ENCODE data around the gene SIK3.

SIK3 gene

GRCh38 chr11:116862951-116863350 is 235.3 kb downstream of the SIK3 start:
- Histone ChIP-seq H3K36me3 (peaks cover 100% of the 10 kb centered on the region), H3K27ac (no peak overlapping the region)

GRCh38 chr11:116862185-116862584 is 236.0 kb downstream of the SIK3 start:
- Histone ChIP-seq H3K4me3 (ENCODE audit: low read depth in 1 of 2, low read length in 1 of 2) (no peak overlapping the region), H3K36me3 (peaks cover 100% of the 10 kb centered on the region), H3K4me1 (ENCODE audit: control insufficient read depth in 1 of 2, insufficient read depth in 1 of 2, low read depth in 1 of 2, low read length in 1 of 2) (no peaks in the 10 kb centered on the region), H3K9me3 (no peaks in the 10 kb centered on the region), H3K27ac (no peak overlapping the region), H3K27me3 (no peaks in the 10 kb centered on the region)
- TF ChIP-seq CTCF (IDR thresholded peaks at IDR 0.05): no peak

More at GRCh38 chr11:116862951-116863350, 235.3 kb downstream of the SIK3 start:
- Histone ChIP-seq H3K9me3 (no peaks in the 10 kb centered on the region), H3K4me3 (ENCODE audit: low read depth in 1 of 2, low read length in 1 of 2) (no peak overlapping the region), H3K4me1 (ENCODE audit: control insufficient read depth in 1 of 2, insufficient read depth in 1 of 2, low read depth in 1 of 2, low read length in 1 of 2) (no peaks in the 10 kb centered on the region), H3K27me3 (no peaks in the 10 kb centered on the region)
- no peak for TF ChIP-seq CTCF (IDR thresholded peaks at IDR 0.05)

GRCh38 chr11:116861539-116861938 is 236.7 kb downstream of the SIK3 start:
- Histone ChIP-seq H3K36me3 (peaks cover 100% of the 10 kb centered on the region), H3K27ac (no peak overlapping the region), H3K4me1 (ENCODE audit: control insufficient read depth in 1 of 2, insufficient read depth in 1 of 2, low read depth in 1 of 2, low read length in 1 of 2) (no peaks in the 10 kb centered on the region), H3K9me3 (no peaks in the 10 kb centered on the region), H3K4me3 (ENCODE audit: low read depth in 1 of 2, low read length in 1 of 2) (no peak overlapping the region), H3K27me3 (no peaks in the 10 kb centered on the region)
- no peak for TF ChIP-seq CTCF (IDR thresholded peaks at IDR 0.05)

- Histone ChIP-seq H3K36me3 (peaks cover 97% of the 10 kb centered on the region), H3K4me3 (ENCODE audit: low read depth in 1 of 2, low read length in 1 of 2) (no peak overlapping the region), H3K27ac (no peak overlapping the region), H3K4me1 (ENCODE audit: control insufficient read depth in 1 of 2, insufficient read depth in 1 of 2, low read depth in 1 of 2, low read length in 1 of 2) (no peaks in the 10 kb centered on the region), H3K27me3 (no peaks in the 10 kb centered on the region), H3K9me3 (no peaks in the 10 kb centered on the region)
- no peak for TF ChIP-seq CTCF (IDR thresholded peaks at IDR 0.05)
Measured at GRCh38 chr11:116860303-116860702, 237.9 kb downstream of the SIK3 start.

- no peak for TF ChIP-seq CTCF (IDR thresholded peaks at IDR 0.05)
- Histone ChIP-seq H3K27me3 (no peaks in the 10 kb centered on the region), H3K36me3 (peaks cover 95% of the 10 kb centered on the region)
Measured at GRCh38 chr11:116859175-116859574, 239.1 kb downstream of the SIK3 start.

GRCh38 chr11:116857936-116858335 is 240.3 kb downstream of the SIK3 start:
- TF ChIP-seq CTCF (IDR thresholded peaks at IDR 0.05): no peak
- peaks cover 10 to 12% of the 10 kb centered on the region in 2 experiments for H3K4me1 ChIP-seq (ENCODE audit: control insufficient read depth in 1 of 2, insufficient read depth in 1 of 2, low read depth in 1 of 2, low read length in 1 of 2)
- no peaks in the 10 kb centered on the region for H3K27me3 ChIP-seq
- no peak overlapping the region for H3K27ac ChIP-seq
- H3K36me3 ChIP-seq: peaks cover 88% of the 10 kb centered on the region
- H3K9me3 ChIP-seq: no peaks in the 10 kb centered on the region
- no peak overlapping the region for H3K4me3 ChIP-seq (ENCODE audit: low read depth in 1 of 2, low read length in 1 of 2)

More at GRCh38 chr11:116859175-116859574, 239.1 kb downstream of the SIK3 start:
- Histone ChIP-seq H3K9me3 (no peaks in the 10 kb centered on the region), H3K4me1 (ENCODE audit: control insufficient read depth in 1 of 2, insufficient read depth in 1 of 2, low read depth in 1 of 2, low read length in 1 of 2) (no peaks in the 10 kb centered on the region), H3K4me3 (ENCODE audit: low read depth in 1 of 2, low read length in 1 of 2) (no peak overlapping the region), H3K27ac (no peak overlapping the region)
